K562 (cell line): ENCODE results near the gene XRCC5. TPM values are rescaled to one million over a fixed set of nuclear protein-coding genes. Genes with fewer than 3 reads are reported as not detected.

Experiments used
- ATAC-seq: fragments of 200-7000 bp; cut with Tn5 transposase; 3 replicates; pipeline ENCODE4 v1.9.1; 2020; ENCODE audit warnings: moderate library complexity
- BruUV-seq: library from RNA; stranded (reverse); fragments of 400-500 nt; replicated peaks from 2 replicates; lab custom pipeline; 2021; lab: Mats Ljungman, UMichigan
- CTCF ChIA-PET: fragments of 300-600 bp; formaldehyde crosslinking; extraction: SDS; loops from one replicate; lab custom pipeline; 2021; ENCODE audit warnings: low intra/inter-chr PET ratio; lab: Yijun Ruan, JAX
- POLR2A ChIA-PET: fragments of 300-600, 350-650 bp; sonication (Branson Sonifier 250); formaldehyde crosslinking; extraction: SDS; loops from one replicate; lab custom pipeline; 2021; ENCODE audit warnings: antibody characterized with exemption, inconsistent platforms; lab: Yijun Ruan, JAX
- DNase-seq, 4 experiments: peaks; one replicate each; pipeline versions ENCODE4 v3.0.0 to v3.0.0-alpha.2; 2011 to 2018; ENCODE audit warnings: low spot score in 3 of 4, mixed read lengths in 3 of 4; ENCODE audit errors: extremely low read depth in 1 of 4
- FAIRE-seq: peaks from 2 replicates; lab custom pipeline; 2011; peaks lifted over from hg19 to GRCh38; lab: Jason Lieb, UNC
- H2AFZ ChIP-seq: 2 replicates; pipeline ENCODE4 v1.6.0; 2011; ENCODE audit warnings: low read depth, low read length, control low read depth, inconsistent platforms
- H3K27ac ChIP-seq: fragments of 200-600 bp; 3 replicates; pipeline ENCODE4 v1.8.0; 2011; ENCODE audit warnings: low read depth, mild to moderate bottlenecking, control low read depth, inconsistent platforms, low read length, moderate library complexity, mixed read lengths; ENCODE audit errors: extremely low read depth
- H3K27me3 ChIP-seq, 2 experiments: fragments of 300-600 bp in 1 of 2; 2 replicates in 1 of 2; 3 replicates in 1 of 2; pipeline versions ENCODE4 v1.6.0 to v1.8.0; 2011; ENCODE audit warnings: inconsistent platforms in 2 of 2, low read length in 2 of 2, mild to moderate bottlenecking in 1 of 2, mixed read lengths in 1 of 2, moderate library complexity in 1 of 2; ENCODE audit not compliant: control insufficient read depth in 2 of 2, insufficient read depth in 2 of 2
- H3K36me3 ChIP-seq: fragments of 300-600 bp; 3 replicates; pipeline ENCODE4 v1.8.0; 2011; ENCODE audit warnings: mild to moderate bottlenecking, low read length, inconsistent platforms; ENCODE audit not compliant: control insufficient read depth, insufficient read depth
- H3K4me1 ChIP-seq, 2 experiments: fragments of 200-600 bp in 1 of 2; replicated peaks in 1 of 2; 2 replicates in 1 of 2; 3 replicates in 1 of 2; pipeline versions ENCODE4 v1.5.1 to v1.8.0; 2011; ENCODE audit warnings: inconsistent platforms in 2 of 2, low read length in 2 of 2, mild to moderate bottlenecking in 1 of 2, mixed read lengths in 1 of 2, moderate library complexity in 1 of 2; ENCODE audit not compliant: control insufficient read depth in 2 of 2, insufficient read depth in 2 of 2
- H3K4me2 ChIP-seq: 2 replicates; pipeline ENCODE4 v1.6.1; 2011; ENCODE audit warnings: low read length, control low read depth, inconsistent platforms, mixed read lengths; ENCODE audit not compliant: insufficient read depth
- H3K4me3 ChIP-seq: fragments of 200-600 bp; sonication (generic), shearing (Covaris generic); 2 replicates; pipeline ENCODE4 v1.5.1; 2016; ENCODE audit warnings: control low read depth, inconsistent platforms
- H3K79me2 ChIP-seq: fragments of 200-600 bp; 3 replicates; pipeline ENCODE4 v1.8.0; 2011; ENCODE audit warnings: low read length, inconsistent platforms; ENCODE audit not compliant: control insufficient read depth, insufficient read depth
- H3K9ac ChIP-seq, 2 experiments: 2 replicates each; pipeline versions ENCODE4 v1.6.0 to v1.6.1; 2011; ENCODE audit warnings: low read depth in 2 of 2, low read length in 2 of 2, control low read depth in 1 of 2, inconsistent platforms in 1 of 2, mild to moderate bottlenecking in 1 of 2, mixed read lengths in 1 of 2; ENCODE audit not compliant: insufficient read depth in 1 of 2
- H3K9me1 ChIP-seq: one replicate; pipeline ENCODE4 v1.6.0; 2011; ENCODE audit warnings: inconsistent platforms, mild to moderate bottlenecking, low read length, moderate library complexity; ENCODE audit not compliant: control insufficient read depth, insufficient read depth
- H3K9me3 ChIP-seq: replicated peaks from 2 replicates; pipeline ENCODE4 v1.5.1; 2011; ENCODE audit warnings: low read depth, low read length, inconsistent platforms; ENCODE audit not compliant: control insufficient read depth, insufficient read depth
- H4K20me1 ChIP-seq: replicated peaks from 2 replicates; pipeline ENCODE4 v1.6.1; 2011; ENCODE audit warnings: low read length, inconsistent platforms, mixed read lengths; ENCODE audit not compliant: control insufficient read depth, insufficient read depth
- ELK3 ChIP-seq: fragments of 450-650 bp; formaldehyde crosslinking; IDR thresholded peaks from 2 replicates; pipeline ENCODE4 v1.4.0; 2020; ENCODE audit warnings: mild to moderate bottlenecking
- KAT2B ChIP-seq: IDR thresholded peaks from one replicate; pipeline ENCODE4 v1.6.1; 2012; ENCODE audit warnings: low read depth, mild to moderate bottlenecking, control low read depth, inconsistent platforms, low read length, moderate library complexity
- KLF6 ChIP-seq: fragments of 250-450 bp; sonication (Bioruptor Pico); IDR thresholded peaks from 2 replicates; pipeline ENCODE4 v1.4.0; 2020; ENCODE audit warnings: mild to moderate bottlenecking, moderate library complexity, borderline replicate concordance
- MAX ChIP-seq: sonication (generic); formaldehyde crosslinking; IDR thresholded peaks from 2 replicates; pipeline ENCODE4 v1.9.0; 2022; ENCODE audit warnings: mild to moderate bottlenecking, missing genetic modification reagents
- NBN ChIP-seq: fragments of 450-650 bp; IDR thresholded peaks from 2 replicates; pipeline ENCODE4 v1.6.1; 2016; ENCODE audit warnings: low read depth, mild to moderate bottlenecking
- PHF20 ChIP-seq: fragments of 450-650 bp; IDR thresholded peaks from 2 replicates; pipeline ENCODE4 v1.6.1; 2018; ENCODE audit not compliant: partially characterized antibody
- TAF1 ChIP-seq: IDR thresholded peaks from 2 replicates; pipeline ENCODE4 v1.6.1; 2011; ENCODE audit warnings: mild to moderate bottlenecking, low read length, moderate library complexity; ENCODE audit not compliant: insufficient read depth, control insufficient read depth, severe bottlenecking; ENCODE audit errors: extremely low read depth
- TRIM24 ChIP-seq, 2 experiments: fragments of 450-650 bp; IDR thresholded peaks; 2 replicates each; pipeline ENCODE4 v1.6.1; 2016
- ZBTB17 ChIP-seq: fragments of 450-650 bp; formaldehyde crosslinking; IDR thresholded peaks from 2 replicates; pipeline ENCODE4 v1.4.0; 2020; ENCODE audit warnings: mild to moderate bottlenecking
- ZNF717 ChIP-seq: fragments of 250-450 bp; sonication (Bioruptor Pico); IDR thresholded peaks from 2 replicates; pipeline ENCODE4 v1.5.0; 2021
- ZNF76 ChIP-seq: fragments of 250-450 bp; sonication (Bioruptor Pico); IDR thresholded peaks from 2 replicates; pipeline ENCODE4 v1.4.0; 2020; ENCODE audit warnings: mild to moderate bottlenecking, moderate library complexity, borderline replicate concordance
- ZSCAN32 ChIP-seq: fragments of 450-650 bp; formaldehyde crosslinking; IDR thresholded peaks from 2 replicates; pipeline ENCODE4 v1.4.0; 2020; ENCODE audit warnings: mild to moderate bottlenecking, moderate library complexity
- WGBS: fragments of 100-300 bp; shearing (Covaris generic); methylation state at CpG from one replicate; pipeline ENCODE4 v1.1.6; 2016; ENCODE audit warnings: low coverage, mixed read lengths; ENCODE audit not compliant: insufficient coverage; ENCODE audit errors: missing lambda C conversion rate; 5-methylcytosine and 5-hydroxymethylcytosine counted together
- in situ Hi-C: fragments of 300-500 bp; cut with MboI; formaldehyde crosslinking; loops from 4 replicates; pipeline ENCODE4 v1.15.0; 2018; ENCODE audit warnings: inconsistent platforms, mixed read lengths
- intact Hi-C: fragments of 100-400 bp; cut with micrococcal nuclease; formaldehyde crosslinking; loops from 2 replicates; pipeline ENCODE4 v1.14.2; 2022
- polyA plus RNA-seq, 8 experiments: library from polyadenylated mRNA; depleted of rRNA in 4 of 8; stranded (reverse) in 5 of 8; unstranded in 3 of 8; fragments of >200 nt; fragmentation: Nextera tagmentation in 2 of 8; fragmentation: Illumina TruSeq in 1 of 8; extraction: Ambion mirVana in 2 of 8; extraction: Trizol in 1 of 8; gene quantifications; 2 replicates each; pipeline versions ENCODE4 v1.2.1 to v1.2.3, GENCODE V29; 2011 to 2014; ENCODE audit warnings: inconsistent platforms in 1 of 8, missing spikeins in 1 of 8
- total RNA-seq, 7 experiments: library from RNA; depleted of rRNA in 6 of 7; stranded (reverse); fragments of >200 nt in 6 of 7; fragmentation: Illumina TruSeq in 2 of 7; extraction: Trizol in 2 of 7; gene quantifications; 2 replicates each; pipeline versions ENCODE4 v1.2.1 to v1.2.3, GENCODE V29; 2011 to 2021; ENCODE audit warnings: low replicate concordance in 1 of 7

Gene XRCC5
- total and polyA plus RNA-seq, 9 of the 15 experiments (the other 6 are each of a cell fraction or from before 2014, with no cell fraction given): 168 to 551 (median 297) TPM

- WGBS: 50% methylated on average over 1 of the region's 1 CpG
- H3K4me2 ChIP-seq: no peak overlapping the region
- DNase-seq: no peak
- H3K36me3 ChIP-seq: no peaks in the 10 kb centered on the region
- no peak overlapping the region for H3K27ac ChIP-seq
- BruUV-seq: no TSS peak
- in situ Hi-C loops: no loop called here
- no peak overlapping the region for H3K4me3 ChIP-seq
- no peaks in the 10 kb centered on the region for H3K4me1 ChIP-seq
- no peaks in the 10 kb centered on the region for H3K27me3 ChIP-seq
- no peaks in the 10 kb centered on the region for H4K20me1 ChIP-seq
- ChIA-PET POLR2A (no interaction called here), CTCF (no interaction called here)
- no peaks in the 10 kb centered on the region for H3K79me2 ChIP-seq
- no peak overlapping the region for H3K9ac ChIP-seq
- no peak for FAIRE-seq
- H3K9me3 ChIP-seq: no peaks in the 10 kb centered on the region; the same call in 1 of the 2 replicates
- ATAC-seq: no peak
- no peak overlapping the region for H2AFZ ChIP-seq
- intact Hi-C loops: no loop called here
- H3K9me1 ChIP-seq: no peaks in the 10 kb centered on the region
- TF ChIP-seq KLF6 (CRISPR knock-in tag): no peak
- no peak for TF ChIP-seq MAX (CRISPR knock-in tag)
- no peak for TF ChIP-seq ELK3 (CRISPR knock-in tag)
- no peak for TF ChIP-seq ZBTB17 (CRISPR knock-in tag)
- no peak for TF ChIP-seq ZNF76 (CRISPR knock-in tag)
- TF ChIP-seq ZSCAN32 (CRISPR knock-in tag): no peak
- no peak for TF ChIP-seq TAF1
- no peak for TF ChIP-seq KAT2B
- TF ChIP-seq ZNF717 (CRISPR knock-in tag): no peak
- no peak for TF ChIP-seq TRIM24 (IDR thresholded peaks at IDR 0.05)
- TF ChIP-seq NBN: no peak
- no peak for TF ChIP-seq PHF20
Measured at GRCh38 chr2:216235896-216236295, 126.7 kb downstream of the XRCC5 start.
